ENCODE results near the gene CERS6.

The CERS6 gene

DNA sequence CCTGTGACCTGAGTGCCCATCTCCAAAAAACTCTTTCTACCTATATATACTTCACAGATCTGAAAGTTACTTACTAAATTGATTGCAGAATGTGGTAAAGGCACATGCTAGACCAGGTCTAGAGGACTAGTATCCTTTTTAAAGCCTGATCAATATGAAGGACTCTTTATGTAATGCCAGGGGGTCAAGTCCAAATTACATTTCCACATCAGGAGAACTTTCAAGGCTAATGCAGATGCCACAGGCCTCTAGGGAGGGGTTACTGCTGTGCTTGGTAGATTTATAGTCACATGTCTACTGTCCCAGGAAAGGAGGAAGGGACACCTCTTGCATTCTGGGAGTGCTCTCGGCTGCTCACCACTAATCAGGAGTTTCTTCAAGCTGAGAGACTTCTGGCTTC, 227.9 kb downstream of the CERS6 start:
- no peak for DNase-seq

DNA sequence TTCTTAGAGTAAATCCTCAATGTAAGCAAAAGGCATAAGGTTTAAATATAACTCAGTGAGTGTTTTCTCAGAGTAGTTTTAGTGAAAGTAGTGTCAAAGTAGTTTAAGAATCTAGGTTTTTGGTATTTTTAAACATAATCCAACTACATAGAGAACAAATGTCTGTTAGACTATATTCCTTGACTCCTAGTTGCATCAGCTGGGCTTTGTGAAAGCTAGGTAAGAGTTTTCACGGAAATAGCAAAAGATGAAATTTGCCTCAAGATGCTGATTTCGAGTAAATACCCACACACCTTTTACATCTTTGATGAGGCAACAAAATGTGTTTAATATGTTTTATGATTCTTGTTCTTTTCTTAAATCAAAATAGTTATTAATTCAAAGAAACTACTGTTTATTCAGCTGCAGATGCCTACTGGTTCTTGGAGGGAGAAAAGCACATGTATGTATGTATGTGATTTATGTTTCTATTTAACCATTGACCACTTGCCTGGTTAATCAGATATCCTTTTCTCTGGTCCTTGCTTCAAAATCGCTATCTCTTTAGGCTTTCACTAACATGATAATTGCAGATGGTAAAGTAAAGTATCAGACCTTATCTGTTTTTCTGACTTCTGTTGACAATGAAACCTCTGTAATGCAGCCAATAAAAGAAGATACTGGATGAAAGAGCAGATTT, 229.0 kb downstream of the CERS6 start:
- no peak for DNase-seq

DNA sequence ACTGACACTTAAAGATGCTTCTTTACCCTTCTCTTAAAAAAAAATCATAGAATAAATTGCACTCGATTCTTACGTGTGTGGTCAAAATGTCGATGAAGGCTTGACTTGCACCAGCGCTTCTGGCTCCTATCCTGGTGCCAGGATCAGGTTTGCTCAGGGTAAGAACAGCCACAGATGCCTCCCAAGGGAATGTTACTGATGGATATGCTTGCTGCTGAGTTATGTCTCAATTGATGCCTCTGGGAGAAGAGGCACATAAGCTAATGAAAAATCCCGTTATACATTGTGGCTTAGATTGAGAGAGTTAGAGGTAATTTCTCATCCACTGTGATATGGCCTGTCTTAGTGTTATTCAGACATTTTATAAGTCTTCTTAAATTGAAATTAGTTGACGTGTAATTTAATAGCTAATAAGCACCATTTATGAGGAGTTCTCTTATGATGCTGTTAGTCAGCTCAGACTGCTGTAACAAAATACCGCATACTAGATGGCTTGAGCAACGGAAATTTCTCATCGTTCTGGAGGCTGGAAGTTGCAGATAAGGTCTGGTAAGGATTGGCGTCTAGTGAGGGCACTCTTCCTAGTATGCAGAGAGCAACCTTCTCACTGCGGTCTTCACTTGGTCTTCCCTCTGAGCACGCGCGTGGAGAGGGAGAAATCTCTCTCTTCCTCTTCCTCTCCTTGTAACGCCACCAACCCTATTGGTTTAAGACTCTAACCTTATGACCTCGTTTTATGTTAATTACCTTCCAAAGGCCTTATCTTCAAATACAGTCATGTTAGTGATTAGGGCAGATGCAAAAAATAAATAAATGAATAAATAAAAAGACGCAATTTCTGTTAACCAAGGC, 229.8 kb downstream of the CERS6 start:
- DNase-seq = no peak

DNA sequence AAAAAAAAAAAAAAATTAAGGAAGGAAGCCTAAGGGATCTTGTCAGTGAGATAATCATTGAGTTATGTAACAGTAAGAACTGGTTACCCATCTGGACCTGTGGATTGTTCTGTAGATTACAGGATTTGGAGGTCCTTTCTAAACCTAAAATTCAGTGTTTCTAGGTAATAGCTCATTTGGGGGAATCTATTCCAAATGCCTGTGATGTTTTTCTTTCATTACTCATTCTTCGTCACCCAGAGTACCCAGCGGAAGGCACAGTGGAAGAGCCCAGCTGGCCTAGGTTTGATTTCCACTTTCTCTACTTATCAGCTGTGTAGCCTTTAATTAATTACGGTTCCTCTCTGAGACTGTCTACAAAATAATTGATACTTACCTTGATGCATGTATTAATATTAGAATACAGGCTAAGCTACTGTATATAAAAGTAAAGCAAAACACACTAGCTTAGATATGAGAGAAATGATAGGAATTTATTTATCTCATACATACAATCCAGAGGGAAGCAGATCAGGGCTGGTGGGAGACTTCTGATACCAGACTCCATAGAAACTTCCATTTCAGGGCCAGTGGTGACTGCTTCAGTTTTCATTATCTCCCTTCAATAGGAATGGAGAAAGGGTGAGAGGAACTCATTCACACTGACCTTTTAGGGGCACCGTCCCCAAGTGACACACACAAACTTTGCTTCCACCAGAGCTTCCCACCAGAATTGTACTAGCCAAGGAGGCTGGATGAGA, 230.6 kb downstream of the CERS6 start:
- DNase-seq = no peak

DNA sequence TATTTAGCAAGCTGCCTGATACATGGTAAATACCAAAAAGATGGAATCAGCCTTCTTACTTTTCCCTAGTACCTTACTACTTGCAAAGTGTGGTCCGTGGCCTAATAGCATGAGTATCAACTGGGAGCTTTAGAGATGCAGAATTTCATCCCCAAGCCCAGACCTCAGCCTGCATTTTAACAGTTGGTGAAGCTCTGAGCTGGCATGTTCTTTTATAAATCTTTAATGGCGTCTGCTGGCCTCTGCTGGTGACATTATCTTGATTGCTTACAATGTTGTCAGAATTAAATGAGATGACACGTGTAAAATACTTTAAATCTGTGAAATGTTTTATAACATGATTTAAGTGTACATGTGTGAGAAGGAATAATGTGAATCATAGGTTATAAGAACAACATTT, 231.2 kb downstream of the CERS6 start:
- DNase-seq = no peak

DNA sequence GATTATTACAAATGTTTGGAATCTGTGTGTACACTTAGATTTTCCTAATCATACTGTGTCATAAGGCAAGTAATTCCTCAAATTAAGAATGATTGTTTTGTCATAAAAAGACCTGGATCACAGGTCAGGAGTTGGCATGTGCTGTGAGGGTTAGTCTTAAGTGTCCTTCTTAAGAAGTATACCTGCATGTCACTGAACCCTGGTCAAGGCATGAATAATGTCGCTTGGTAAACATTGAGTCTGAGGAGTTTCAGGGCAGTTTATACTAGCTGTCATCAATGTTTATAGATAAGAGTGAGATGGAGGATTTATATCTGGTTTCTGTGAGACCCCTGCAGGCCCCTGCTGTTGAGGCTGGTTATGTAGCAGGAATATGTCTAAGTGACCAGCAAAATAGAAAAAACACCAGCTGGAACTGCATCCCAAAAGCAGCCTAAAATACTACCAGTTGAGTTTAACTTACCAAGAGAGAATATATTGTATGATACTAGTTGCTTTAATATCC, 234.4 kb downstream of the CERS6 start:
- no peak for DNase-seq

DNA sequence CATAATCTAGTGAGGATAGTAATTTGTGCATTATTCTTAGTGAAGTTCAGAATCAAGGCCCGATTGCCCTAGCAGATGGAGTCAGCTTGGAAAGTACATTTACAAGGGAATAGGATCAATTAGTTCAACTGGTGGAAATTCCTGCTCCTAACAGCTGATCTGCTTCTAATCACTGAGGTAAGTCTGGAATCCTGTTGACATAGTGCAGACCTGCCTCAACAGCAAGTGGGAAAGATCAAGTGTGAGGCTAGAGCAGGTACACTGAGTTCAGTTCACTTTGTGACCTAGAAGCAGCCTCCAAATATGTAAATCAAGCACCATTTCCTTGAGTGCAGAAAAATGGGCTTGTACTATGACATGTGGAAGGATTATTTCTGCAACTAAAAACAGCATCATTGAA, 235.1 kb downstream of the CERS6 start:
- no peak for DNase-seq

DNA sequence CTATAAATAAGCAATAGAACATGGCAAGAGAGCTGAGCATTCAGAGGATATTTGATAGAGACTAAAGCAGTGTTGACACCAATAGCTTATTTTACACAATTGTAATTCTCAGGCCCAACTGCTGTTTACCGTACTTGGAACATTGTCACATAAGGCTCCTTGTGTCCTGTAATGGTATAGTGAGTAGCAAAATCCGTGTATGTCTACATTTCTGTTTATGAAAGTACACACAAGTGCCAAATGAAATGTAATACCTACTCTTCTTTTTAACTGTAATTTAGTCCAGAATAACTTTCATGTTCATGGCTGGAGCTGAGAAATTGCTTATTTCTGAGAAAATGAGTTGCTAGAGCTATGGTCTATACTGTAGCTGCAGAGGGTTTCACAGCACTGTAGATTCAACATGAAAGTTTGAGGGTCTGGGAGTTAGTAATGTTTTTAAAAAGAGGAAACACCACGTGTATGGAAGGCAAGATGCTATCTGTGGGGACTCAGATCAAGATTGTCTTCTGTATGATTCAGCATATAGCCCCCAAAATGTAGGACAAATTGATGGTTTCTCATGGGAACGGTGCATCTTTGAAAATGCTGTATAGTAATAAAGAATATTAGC, 236.2 kb downstream of the CERS6 start:
- DNase-seq = no peak

DNA sequence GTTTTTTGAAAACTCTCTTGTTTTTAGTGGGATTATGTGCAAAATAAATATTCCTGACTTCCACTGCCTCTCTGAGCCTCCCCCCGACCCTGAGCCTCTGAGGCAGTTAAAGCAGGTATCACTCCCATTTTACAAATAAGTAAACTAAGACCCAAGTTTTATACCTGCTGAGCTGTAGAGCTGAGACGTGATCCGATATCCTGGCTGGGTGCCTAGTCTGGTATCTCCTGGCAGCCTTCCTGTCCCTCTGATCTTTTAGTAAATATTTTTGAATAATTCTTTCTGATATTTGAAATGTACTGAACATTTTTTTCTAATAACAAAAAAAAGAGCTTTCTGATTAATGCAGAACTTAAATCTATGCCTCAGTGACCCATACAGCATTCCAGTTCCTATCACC, 238.1 kb downstream of the CERS6 start:
- no peak for DNase-seq

DNA sequence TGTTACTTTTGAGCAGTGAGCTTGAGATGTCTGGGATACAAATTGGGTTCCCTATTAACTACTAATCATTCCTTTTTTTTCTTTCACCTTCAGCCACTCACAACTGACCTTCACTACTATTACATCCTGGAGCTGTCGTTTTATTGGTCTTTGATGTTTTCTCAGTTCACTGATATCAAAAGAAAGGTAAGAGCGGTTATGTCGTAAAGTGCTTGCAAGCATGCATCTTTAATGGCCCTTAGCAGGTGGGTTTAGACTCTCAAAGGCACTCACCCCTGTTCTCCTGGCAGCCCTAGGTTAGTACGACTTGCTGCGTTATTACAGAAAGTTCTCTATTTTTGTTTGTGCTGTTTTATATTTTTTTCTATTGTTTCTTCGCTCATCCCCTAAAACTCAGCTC, 238.8 kb downstream of the CERS6 start:
- DNase-seq = no peak

DNA sequence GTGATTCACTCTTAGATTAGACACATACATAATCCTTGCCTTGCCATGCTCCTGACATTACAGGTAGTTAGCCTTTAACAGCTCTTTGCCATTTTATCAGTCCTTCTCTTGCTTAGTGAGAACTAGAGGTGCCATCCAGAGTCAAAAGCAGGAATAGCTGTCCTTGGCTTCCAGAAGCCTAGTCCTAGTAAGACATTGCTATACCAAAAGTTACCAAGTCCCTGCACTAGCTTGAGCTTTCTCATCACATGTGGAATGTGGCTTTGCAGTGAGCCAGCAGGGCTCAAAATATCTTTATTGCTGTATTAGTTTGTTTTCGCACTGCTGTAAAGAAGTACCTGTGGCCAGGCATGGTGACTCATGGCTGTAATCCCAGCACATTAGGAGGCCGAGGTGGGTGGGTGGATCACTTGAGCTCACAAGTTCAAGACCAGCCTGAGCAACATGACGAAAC, 241.6 kb downstream of the CERS6 start:
- DNase-seq = no peak

DNA sequence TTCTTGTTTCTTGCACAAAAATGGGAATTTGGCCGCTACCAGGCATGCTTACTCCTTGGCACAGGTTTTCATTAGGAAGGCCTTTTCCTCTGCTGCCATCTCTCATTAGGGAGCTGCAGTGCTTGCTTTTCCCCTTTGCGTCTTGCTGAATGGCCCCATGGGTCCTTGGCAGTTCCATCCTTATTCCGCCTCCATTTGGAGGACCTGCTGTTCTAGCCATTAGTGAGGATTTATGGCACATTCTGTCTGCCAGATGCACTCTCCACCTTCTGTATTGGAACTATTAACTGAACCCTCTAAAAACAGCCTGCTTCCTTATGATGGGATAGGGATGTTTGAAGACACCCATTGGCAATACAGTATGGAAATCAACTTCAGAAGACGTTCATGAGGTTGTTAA, 242.9 kb downstream of the CERS6 start:
- DNase-seq = no peak

DNA sequence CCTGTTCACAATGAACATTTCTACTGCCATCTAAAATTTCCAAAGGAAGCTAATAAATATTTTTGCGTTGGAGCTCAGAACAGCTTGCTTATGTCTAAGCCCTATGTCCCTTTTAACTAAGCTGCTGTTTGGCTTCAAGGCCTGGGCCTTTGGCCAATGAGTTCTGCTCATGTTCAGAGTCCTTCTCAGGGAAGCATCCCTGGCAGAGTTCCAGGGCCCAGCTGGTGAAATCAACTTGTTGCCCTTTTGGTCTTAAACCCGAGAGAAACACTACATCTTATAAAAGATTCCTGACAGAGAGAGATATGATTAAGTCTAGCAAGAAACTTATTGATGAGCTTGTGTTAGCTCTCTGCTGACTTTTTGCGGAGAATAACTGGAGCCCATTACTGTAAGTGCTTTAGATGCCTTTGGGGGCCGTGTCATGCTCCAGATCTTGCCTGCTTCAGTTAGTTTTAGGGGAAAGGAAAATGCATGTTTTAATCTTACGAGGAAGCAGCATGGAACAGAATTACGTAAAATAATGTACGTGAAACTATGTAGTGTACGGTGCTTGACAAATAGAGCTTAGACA, 243.9 kb downstream of the CERS6 start:
- no peak for DNase-seq

DNA sequence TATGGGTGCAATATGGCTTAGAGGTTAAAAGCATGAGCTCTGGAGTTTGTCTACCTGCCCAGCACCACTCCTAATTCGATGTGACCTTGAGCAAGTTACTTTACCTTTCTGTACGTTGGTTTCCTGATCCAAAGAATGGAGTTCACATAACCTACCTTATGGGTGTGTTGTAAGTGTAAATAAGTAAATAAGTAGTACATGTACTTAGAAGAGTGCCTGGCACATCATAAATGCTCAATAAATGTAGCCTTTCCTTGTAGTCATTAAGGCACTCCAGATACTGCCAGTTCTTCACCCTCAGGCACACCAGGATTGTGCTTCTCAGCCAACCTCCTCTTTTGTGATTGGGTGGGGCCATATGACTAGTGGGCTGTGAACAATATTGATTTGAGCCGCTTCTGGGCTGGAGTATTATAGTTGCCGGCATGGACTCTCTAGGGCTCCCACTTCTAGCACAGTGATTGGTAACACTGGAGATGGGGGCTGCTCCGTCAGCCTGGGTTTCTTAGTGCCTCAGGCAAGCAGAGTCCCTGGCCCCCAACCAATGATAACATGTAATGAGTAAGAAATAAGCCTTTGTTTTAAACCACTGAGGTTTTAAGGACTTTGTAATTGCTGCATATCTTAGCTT, 244.7 kb downstream of the CERS6 start:
- DNase-seq = no peak

DNA sequence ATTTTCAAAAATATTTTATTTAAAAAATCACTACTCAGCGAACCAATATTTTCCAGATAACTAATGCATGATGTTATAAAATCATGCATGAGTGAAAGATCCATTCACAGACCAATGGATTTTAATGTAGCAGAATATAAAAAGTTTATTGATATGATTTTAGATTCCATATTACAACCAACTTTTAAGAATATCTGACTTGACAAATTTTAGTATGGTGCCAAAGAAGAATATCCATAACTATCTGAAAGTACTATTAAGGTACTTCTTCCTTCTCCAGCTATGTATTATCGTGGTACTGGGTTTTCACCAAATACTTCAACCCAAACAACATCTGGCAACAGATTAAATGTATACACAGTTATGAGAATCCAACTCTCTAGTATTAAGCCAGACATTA, 246.5 kb downstream of the CERS6 start:
- no peak for DNase-seq

DNA sequence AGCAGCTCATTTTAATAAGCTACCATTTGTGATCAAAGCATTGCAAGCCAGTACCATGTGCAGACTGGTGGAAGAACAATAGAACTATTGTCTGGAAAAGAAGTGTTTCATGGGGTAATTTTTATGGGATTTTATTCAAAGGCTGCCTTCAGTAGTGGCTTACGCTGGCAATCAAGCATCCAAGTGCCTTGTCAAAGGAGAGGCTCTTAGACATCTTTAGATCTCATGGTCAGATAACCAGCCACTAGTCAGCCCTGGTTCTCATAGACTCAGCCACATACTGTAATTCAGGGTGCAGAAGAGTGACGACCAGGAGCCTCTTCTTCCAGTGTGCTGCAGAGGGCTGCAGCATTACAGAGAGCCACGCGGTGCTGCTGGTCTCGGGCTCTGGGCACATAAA, 247.9 kb downstream of the CERS6 start:
- no peak for DNase-seq

DNA sequence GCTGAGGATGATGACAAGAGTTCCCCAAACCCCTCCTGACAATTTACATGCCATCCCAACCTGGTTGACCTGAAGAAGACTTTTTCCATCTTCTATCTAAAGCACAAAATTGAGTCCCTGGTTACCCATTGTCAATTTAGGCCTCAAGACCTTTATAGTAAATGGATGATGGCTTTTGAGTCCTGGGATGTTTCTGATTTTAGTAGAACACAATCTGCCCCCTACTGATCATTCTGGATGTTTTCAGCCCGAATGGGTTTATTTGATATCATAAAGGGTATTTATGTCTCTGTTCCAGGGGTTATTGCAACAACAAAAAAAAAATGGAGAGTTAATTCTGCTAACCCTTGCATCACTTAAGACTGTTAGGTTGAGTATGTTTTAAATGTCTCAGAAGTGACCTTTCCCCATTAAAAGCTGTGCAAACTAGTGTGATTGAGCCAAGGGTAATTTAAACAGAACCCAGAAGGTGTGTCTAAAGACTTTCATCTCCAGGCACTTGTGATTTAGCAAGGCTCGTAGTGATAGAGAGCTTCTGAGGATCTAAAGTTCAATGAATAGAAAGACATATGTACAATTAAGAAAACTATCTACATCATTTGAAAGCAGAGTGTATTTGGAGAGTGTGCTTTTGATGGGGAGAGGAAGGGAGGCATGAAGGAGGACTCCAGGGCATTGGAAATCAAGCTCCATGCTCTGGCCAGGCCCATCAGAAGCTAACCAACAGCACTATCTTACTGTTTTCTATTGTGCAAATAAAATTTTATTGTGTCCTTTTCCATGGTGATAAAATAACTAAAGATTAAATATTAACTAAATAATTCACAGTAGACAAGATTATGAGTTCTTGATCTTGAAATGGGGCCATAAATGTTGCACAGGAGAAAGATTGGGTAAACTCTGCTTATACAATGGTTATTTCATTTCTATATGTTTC, 249.7 kb downstream of the CERS6 start:
- no peak for DNase-seq

DNA sequence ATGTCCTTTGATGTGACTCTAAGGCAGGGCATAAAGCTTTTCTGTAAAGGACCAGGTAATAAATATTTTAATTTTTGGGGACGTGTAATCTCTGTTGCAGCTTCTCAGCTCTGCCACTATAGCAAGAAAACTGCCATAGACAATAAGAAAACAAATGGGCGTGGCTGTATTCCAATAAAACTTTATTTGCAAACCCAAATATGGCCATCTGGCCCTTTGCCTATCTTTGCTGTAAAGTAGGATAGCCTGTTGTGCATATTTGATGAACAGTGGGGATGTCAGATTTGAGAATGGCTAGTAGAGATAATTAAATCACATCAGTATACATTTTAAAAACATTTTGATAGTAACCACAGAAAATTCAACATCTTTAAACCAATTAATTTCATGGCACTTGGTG, 250.7 kb downstream of the CERS6 start:
- no peak for DNase-seq

DNA sequence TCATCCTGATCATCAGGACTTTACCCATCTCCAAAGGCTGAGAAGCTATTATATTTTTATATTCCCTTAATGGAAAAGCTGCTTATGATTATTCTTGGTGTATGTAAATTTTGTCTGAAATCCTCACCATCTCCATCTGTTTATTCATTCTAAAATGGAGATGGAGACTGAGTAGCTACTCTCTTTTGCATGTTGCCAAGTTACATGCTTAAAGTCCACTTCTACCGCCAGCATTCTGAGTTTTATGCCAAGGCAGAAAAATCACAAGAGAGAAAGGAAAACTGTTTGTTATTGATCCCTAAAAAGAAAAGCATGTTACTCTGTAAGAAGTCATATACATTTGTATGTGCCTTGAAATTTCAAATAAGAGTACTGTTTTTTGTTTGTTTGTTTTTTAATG, 252.0 kb downstream of the CERS6 start:
- no peak for DNase-seq

DNA sequence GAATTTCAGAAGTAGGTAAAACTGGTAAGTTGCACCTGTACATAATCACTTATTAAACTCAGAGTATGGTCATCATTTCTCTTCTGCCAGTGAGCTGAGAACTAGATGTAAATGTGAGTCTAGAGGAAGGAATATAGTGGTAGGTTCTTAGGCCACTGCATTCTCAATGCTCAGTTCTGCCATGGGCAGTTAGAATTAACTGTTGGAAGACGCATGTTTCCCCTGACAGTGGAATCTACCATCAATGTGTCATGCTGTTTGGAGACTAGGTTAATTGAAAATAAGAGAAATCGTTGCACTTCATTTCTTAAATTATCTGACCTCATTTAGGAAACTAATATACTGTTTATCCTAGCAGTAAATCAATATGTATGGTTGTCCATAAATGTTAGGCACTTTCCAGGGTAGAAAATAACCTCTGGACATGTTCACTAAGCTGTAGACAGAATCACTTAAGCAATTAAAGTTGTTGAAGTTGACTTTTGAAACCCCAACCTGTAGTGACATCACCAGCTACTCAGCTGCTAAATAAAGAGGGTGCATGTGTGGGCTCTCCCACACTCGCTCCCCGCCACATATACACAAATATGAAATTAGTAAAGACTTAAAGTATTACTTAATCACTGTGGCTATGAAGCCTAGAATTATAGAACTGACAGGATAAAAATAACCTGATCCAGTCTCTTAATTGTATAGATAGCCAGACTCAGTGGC, 254.8 kb downstream of the CERS6 start:
- DNase-seq = no peak

Measured in activated CD8-positive, alpha-beta memory T cell treated with anti-CD3 and anti-CD28 coated beads for 24 hours (primary cell).